ENCODE measurements around the gene KAT8. TPM values are rescaled to one million over a fixed set of nuclear protein-coding genes. Genes with fewer than 3 reads are reported as not detected.

KAT8 gene
- total and polyA plus RNA-seq, 2 of the 13 experiments (the other 11 are each of a cell fraction or from before 2014, with no cell fraction given), result 79.0 to 84.2 TPM

DNA sequence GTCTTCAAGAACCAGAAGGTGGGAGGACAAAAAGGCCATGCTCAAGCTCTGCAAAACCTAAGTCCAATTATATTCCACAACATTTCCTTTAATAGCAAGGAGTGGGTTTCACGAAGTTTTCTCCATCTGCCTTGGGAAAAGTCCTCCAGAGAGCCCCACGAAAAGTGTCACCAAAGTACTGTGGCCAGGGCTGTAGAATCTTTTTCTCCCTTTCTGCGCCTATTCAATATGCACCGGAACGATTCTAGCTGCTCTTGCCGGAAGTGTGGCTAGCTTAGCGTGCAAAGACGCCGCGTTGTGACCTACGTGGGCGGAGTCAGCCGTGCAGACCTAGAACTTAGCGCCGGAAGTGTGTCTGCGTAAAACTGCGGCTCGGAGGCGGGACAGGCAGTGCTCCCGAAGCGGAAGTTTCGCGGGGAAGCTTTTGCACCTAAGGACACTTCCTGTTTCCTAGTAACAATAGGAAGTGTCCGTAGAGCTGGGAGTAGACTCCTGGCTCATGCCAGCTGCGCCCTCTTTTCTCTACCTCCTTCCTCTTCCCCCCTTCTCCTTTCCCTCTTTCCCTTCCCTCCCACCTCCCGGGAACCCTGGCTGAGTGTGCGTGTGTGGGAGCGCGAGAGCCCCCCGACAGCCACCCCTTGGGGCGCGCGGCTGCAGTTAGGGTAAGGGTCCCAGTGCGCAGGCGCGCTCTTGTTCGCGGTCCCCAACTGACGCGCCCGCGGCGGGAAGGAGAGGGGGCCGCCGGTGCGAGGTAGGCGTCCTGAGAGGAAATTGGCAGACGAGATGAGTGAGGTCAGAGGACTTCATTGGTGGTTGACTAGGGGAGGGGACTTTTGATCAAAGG lies 43.3 kb upstream of the KAT8 start, which contains the start of the genes ZNF646 and ZNF668 (continued):
- TF ChIP-seq, protein P1, sequence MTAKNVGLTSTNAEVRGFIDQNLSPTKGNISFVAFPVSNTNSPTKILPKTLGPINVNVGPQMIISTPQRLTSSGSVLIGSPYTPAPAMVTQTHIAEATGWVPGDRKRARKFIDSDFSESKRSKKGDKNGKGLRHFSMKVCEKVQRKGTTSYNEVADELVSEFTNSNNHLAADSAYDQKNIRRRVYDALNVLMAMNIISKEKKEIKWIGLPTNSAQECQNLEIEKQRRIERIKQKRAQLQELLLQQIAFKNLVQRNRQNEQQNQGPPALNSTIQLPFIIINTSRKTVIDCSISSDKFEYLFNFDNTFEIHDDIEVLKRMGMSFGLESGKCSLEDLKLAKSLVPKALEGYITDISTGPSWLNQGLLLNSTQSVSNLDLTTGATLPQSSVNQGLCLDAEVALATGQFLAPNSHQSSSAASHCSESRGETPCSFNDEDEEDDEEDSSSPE (CRISPR knock-in tag; IDR thresholded peaks at IDR 0.05), result peak; percentile 71
- TF ChIP-seq FLYWCH1 (CRISPR knock-in tag; IDR thresholded peaks at IDR 0.05) (no peak), SCMH1 (CRISPR knock-in tag; IDR thresholded peaks at IDR 0.05; ENCODE audit: borderline replicate concordance) (no peak), ZNF768 (CRISPR knock-in tag; IDR thresholded peaks at IDR 0.05) (peak; percentile 49; the same call in 1 of the 2 replicates), ZNF430 (CRISPR knock-in tag; IDR thresholded peaks at IDR 0.05) (peak; percentile 31), MTF2 (CRISPR knock-in tag; IDR thresholded peaks at IDR 0.05; ENCODE audit: borderline replicate concordance) (no peak), ZSCAN31 (CRISPR knock-in tag; IDR thresholded peaks at IDR 0.05; ENCODE audit: low read depth) (no peak; the same call in 1 of the 2 replicates), MTA1 (CRISPR knock-in tag; IDR thresholded peaks at IDR 0.05; ENCODE audit: borderline replicate concordance) (no peak), ZNF160 (CRISPR knock-in tag; IDR thresholded peaks at IDR 0.05) (peak; percentile 37; the same call in 1 of the 2 replicates), HIC2 (CRISPR knock-in tag; IDR thresholded peaks at IDR 0.05; ENCODE audit: low read depth) (0 out of 2 replicates have a peak, but pooled peaks have one; percentile 12), ZNF10 (CRISPR knock-in tag; IDR thresholded peaks at IDR 0.05; ENCODE audit: borderline replicate concordance, low read depth) (no peak), HMG20A (CRISPR knock-in tag; IDR thresholded peaks at IDR 0.05; ENCODE audit: borderline replicate concordance) (0 out of 2 replicates have a peak, but pooled peaks have one; percentile 31), SNRNP70 (IDR thresholded peaks at IDR 0.05; ENCODE audit: low read depth, low read length) (no peak), ZNF614 (CRISPR knock-in tag; IDR thresholded peaks at IDR 0.05; ENCODE audit: borderline replicate concordance) (peak; percentile 40; the same call in 1 of the 2 replicates), MTF1 (CRISPR knock-in tag; IDR thresholded peaks at IDR 0.05) (no peak; the same call in 1 of the 2 replicates), SKIL (CRISPR knock-in tag; IDR thresholded peaks at IDR 0.05; ENCODE audit: borderline replicate concordance) (no peak), ZNF761 (CRISPR knock-in tag; conservative IDR thresholded peaks at IDR 0.05) (no peak; the same call in 1 of the 2 replicates), HOXA9 (CRISPR knock-in tag; IDR thresholded peaks at IDR 0.05; ENCODE audit: borderline replicate concordance) (peak; percentile 30; the same call in 1 of the 2 replicates)
- TF ChIP-seq, protein P2, sequence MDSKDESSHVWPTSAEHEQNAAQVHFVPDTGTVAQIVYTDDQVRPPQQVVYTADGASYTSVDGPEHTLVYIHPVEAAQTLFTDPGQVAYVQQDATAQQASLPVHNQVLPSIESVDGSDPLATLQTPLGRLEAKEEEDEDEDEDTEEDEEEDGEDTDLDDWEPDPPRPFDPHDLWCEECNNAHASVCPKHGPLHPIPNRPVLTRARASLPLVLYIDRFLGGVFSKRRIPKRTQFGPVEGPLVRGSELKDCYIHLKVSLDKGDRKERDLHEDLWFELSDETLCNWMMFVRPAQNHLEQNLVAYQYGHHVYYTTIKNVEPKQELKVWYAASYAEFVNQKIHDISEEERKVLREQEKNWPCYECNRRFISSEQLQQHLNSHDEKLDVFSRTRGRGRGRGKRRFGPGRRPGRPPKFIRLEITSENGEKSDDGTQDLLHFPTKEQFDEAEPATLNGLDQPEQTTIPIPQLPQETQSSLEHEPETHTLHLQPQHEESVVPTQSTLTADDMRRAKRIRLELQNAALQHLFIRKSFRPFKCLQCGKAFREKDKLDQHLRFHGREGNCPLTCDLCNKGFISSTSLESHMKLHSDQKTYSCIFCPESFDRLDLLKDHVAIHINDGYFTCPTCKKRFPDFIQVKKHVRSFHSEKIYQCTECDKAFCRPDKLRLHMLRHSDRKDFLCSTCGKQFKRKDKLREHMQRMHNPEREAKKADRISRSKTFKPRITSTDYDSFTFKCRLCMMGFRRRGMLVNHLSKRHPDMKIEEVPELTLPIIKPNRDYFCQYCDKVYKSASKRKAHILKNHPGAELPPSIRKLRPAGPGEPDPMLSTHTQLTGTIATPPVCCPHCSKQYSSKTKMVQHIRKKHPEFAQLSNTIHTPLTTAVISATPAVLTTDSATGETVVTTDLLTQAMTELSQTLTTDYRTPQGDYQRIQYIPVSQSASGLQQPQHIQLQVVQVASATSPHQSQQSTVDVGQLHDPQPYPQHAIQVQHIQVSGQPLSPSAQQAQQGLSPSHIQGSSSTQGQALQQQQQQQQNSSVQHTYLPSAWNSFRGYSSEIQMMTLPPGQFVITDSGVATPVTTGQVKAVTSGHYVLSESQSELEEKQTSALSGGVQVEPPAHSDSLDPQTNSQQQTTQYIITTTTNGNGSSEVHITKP (CRISPR knock-in tag; IDR thresholded peaks at IDR 0.05; ENCODE audit: low read depth), result no peak; the same call in 1 of the 2 replicates

All from HepG2 (cell line).